Sigmoid colon (tissue), 4 donors: ENCODE data around the gene SLC39A9.

Source experiments
- POLR2A ChIP-seq, 2 donors: fragments of 450-650 bp; IDR thresholded peaks; one replicate each; pipeline ENCODE4 v1.6.1; 2016; ENCODE audit warnings: antibody characterized with exemption in 2 of 2, mild to moderate bottlenecking in 2 of 2, moderate library complexity in 2 of 2
- POLR2AphosphoS5 ChIP-seq, 4 donors: sonication (generic); formaldehyde crosslinking; IDR thresholded peaks; one replicate each; pipeline ENCODE4 v1.6.1; 2017; ENCODE audit warnings: antibody characterized with exemption in 4 of 4

DNA sequence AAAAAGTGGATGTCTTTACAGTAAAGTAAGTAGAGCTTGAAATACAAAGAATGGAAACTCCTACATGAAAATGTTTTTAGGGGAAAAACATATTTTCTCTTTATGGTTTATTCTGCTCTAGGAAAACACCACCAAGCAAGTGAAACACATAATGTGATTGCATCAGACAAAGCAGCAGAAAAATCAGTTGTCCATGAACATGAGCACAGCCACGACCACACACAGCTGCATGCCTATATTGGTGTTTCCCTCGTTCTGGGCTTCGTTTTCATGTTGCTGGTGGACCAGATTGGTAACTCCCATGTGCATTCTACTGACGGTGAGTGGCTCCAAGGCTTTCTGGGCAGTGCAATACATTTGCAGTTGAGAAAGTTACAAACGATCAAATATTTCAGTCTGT, 43.5 kb downstream of the SLC39A9 start:
- TF ChIP-seq POLR2A (IDR thresholded peaks at IDR 0.05) (no peak), POLR2AphosphoS5 (IDR thresholded peaks at IDR 0.05) (no peak)
